CD4-positive, alpha-beta T cell treated with Interleukin-17A for 1 hour (primary cell): ENCODE data around the gene FAM53B.

ENCODE experiments used
- DNase-seq: peaks from one replicate; pipeline ENCODE4 v3.0.0-alpha.2; 2020

Gene FAM53B

DNA sequence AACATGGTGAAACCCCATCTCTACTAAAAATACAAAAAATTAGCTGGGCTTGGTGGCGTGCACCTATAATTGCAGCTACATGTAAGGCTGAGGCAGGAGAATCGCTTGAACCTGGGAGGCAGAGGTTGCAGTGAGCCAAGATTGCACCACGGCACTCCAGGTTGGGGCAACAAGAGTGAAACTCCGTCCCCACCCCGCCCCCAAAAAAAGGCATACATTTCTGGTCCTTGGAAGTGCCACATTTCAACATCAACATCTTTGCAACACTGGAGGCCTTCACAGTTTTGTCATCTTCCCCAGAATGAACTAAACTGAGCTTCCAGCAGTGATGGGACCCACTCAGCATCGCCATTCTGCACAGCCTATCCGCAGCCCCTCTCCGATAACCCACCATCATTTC, 36.6 kb downstream of the FAM53B start:
- DNase-seq, result no peak

DNA sequence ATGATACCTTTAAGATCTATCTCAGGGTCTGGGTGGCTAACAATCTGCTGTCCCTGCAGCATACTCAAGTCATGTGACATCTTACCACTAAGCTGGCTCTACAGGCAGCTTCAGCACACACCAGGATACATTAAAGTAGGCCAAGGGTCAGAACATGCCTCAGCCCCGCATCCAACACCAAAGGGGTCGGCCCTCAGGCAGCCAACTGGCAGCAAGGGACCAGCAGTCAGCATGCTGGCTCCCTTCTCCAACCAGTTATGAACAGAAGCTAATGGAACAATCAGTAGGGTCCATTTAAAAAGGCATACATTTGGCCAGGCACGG, 37.1 kb downstream of the FAM53B start:
- no peak for DNase-seq

DNA sequence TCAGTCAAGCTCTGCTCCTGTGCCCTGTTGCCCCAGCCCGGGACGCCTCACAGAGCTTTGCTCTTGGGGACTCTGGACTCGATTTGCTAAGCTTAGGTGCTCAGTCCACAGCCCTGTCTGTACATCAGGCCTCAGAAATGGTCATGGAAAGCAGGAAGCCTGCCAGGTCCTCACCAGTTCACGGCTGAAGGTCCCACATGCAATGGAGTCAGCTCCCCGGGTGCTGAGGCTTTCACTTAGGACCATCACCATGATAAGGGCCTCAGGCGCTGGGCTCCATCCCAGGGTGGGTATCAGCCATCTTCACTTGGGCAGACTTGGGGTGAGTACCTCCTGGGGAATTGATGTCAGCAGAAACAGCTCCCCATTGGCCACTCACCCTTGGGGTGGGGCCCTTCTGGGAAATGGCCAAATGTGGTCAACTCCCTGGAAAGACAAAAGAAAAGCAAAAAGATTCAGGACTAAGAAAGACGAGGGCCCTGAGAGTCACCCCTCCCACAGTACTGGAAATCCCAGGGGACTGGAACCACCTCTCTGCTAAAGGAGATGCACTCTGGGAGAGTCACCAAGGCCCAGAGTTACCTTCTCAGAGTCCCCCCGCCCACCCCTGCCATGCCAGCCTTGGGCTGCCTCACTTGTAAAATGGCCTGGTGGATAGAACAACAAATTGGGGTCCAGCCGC, 37.6 kb downstream of the FAM53B start:
- no peak for DNase-seq

GRCh38 chr10:124705817-124706461, 38.2 kb downstream of the FAM53B start:
- no peak for DNase-seq

GRCh38 chr10:124705381-124705740, 38.8 kb downstream of the FAM53B start:
- no peak for DNase-seq

DNA sequence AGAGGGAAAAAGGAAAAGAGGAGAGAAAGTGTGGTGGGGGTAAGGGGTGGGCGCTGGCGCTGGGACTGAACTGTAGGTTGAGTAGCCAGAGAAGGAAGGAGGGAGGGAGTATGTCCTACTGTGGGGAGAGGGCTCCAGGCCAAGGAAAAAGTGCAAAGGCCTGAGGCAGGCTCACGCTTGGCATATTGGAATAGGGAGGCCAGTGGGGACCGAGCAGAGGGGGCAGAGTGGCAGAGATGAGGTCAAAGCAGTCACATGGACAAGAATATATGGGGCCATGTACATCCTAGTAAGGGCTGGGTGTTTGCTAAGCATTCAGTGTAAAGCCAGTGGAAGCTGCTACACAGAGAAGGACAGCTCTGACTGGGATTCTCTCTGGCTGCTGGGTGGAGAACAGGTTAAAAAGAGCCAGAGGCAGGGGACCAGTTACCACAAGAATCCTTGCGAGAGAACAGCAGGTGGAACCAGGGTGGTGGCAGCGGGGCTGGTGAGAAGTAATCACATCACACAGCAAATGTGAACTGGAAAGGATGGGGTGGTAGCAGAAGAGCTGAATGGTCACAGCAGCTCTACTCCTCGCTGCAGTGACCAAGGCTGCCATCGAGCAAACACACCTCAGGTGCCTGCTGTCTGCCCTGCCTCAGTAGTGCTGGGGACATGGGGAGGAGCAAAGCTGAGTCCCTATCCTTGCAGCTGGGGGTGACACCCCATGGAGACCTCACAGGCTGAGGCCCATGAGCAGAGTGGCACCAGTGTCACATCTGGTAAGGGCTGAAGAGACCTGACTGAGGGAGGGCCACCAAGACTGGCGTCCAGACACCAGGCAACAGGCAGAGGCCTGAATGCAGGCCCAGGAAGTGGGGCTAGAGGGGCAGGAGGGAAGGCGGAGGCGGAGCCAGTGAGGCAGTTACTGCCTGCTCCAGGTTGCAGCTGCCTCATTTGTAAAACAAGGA, 39.5 kb downstream of the FAM53B start:
- DNase-seq, result no peak

DNA sequence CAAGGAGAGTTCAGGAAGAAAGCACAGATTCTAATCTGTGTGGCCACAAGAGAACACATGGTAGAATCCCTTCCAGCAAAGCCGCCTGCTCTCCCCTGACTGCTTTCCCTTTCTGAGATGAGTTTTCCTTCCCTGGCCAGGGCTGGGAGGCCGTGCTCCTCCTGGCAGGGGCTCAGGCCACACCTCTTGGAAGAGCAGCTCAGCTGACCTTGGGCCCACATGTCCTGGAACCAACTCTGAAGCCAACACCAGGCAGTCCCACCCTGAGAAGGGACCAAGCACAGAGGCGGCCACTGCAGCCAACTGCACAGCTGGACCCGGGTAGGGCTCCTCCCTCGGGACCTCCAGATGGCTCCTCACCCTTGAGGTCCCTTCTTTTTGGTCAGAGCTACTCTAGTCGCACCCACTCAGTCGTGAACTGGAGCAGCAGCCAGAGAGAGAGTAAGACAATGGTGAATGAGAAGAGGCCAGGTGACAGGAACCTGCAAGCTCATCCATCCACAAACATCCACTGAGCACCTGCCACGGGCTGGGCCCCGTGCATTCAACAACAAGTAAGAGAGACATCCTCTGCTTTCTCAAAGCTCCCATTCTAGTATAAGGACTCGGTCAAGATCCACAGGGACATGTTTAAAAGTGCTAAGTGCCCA, 40.3 kb downstream of the FAM53B start:
- no peak for DNase-seq

DNA sequence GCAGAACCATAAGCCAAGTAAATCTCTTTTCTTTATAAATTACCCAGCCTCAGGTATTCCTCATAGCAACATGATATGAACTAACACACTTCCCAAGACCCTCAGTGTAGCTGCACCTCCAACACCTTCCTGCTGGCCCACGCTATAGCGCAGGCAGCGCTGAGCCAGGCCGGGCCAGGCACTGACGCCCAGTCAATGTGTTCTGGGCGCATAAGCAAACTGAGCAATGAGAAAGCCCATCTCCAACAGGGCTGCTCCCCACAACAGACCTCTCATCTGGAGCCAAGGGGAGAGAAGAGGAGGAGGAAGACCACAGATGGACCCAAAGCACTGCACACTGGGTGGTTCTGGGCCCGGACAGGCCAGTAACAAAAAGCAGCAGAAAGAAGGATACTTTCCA, 40.8 kb downstream of the FAM53B start:
- DNase-seq, result no peak

DNA sequence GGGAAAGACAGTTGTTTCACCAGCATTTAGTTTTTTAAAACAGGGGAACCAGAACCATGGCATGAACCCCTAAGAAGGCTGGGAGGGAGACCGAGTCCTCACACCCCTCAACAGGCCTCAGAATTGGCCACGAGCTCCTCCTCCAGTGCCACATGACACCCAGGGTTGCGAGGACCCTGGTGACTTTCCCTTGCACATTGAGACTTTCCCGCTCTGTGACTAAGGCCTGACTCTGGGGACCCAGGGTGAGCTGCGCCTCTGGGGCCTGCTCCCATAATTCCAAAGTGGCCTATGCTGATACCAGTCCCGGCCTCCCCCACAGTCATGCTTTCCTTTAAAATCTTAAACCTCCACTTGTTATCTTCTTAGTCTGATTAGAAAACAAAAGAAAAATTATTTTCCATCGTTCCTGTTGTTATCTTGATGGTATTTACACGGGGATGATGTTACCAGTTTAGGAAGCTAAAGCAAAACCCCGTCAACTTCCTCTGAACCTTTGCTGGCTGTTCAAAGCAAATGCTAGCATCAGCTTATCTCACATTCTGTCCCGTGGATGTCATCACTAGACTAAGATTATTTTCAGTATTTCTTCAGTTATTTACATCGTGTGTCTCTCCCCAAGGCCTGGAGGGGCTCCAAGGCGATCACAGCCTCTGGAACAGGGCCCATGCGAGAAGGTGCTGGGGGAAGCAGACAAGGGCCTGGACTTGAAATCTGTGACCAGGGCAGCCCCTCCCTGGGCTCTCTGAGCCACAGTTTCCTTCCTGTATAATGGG, 42.1 kb downstream of the FAM53B start:
- peak; percentile 63 for DNase-seq

- DNase-seq, result no peak
Observed at GRCh38 chr10:124701435-124701834, 42.7 kb downstream of the FAM53B start.

DNA sequence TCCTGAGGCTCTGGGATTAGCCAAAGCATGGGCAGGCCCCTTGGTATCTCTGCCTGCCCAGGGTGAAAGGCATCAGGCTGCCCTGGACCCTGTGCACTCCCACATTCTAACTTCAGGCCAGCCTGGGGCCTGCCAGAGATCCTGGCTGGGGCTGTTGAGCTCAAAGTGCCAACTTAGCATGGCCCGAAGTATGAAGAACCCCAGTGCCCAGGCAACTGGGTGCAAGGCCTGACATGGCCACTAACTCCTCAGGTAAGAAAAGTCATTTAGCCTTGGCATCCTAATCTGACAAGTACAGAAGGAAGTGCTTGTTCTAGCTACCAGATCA, 43.2 kb downstream of the FAM53B start:
- no peak for DNase-seq

DNA sequence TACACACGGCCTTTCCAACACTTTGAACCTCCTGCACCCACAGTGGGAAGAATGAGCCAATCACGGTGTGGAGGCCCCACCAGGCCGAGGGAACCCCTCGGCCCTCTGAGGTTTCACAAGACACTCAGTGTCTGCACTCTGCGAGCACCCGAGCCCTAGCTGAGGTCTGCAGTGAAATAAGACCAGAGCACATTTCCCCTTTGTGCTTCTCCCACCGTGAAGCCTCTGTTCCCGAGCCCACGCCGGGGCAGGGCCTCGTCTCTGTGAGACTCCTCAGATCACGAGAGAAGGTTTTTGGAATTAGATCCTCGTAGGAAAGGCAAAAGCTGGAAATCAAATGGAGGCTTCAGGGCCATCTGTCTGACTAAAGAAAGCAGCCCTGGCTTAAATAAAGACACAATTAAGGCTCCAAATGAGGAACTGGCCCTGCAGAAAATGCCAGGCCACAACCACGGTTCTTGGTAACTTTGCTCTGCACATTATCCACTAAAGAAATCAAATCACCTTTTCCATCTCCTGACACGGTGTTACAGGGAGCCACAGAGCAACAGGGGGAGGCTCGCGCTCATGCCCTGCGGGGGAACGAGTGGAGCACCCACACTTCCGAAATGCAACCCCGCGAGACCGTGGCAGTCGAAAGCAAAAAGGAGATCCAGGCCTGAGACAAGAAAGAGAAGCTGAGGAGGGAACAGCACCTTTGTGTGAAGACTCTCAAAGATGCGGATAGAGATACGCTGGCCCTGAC, 43.7 kb downstream of the FAM53B start:
- no peak for DNase-seq

- no peak for DNase-seq
Observed at GRCh38 chr10:124699471-124700292, 44.5 kb downstream of the FAM53B start.

GRCh38 chr10:124698545-124699469, 45.4 kb downstream of the FAM53B start:
- DNase-seq, result no peak

GRCh38 chr10:124697837-124698544, 46.2 kb downstream of the FAM53B start:
- DNase-seq, result peak; percentile 72

GRCh38 chr10:124697443-124697836, 46.7 kb downstream of the FAM53B start:
- no peak for DNase-seq

DNA sequence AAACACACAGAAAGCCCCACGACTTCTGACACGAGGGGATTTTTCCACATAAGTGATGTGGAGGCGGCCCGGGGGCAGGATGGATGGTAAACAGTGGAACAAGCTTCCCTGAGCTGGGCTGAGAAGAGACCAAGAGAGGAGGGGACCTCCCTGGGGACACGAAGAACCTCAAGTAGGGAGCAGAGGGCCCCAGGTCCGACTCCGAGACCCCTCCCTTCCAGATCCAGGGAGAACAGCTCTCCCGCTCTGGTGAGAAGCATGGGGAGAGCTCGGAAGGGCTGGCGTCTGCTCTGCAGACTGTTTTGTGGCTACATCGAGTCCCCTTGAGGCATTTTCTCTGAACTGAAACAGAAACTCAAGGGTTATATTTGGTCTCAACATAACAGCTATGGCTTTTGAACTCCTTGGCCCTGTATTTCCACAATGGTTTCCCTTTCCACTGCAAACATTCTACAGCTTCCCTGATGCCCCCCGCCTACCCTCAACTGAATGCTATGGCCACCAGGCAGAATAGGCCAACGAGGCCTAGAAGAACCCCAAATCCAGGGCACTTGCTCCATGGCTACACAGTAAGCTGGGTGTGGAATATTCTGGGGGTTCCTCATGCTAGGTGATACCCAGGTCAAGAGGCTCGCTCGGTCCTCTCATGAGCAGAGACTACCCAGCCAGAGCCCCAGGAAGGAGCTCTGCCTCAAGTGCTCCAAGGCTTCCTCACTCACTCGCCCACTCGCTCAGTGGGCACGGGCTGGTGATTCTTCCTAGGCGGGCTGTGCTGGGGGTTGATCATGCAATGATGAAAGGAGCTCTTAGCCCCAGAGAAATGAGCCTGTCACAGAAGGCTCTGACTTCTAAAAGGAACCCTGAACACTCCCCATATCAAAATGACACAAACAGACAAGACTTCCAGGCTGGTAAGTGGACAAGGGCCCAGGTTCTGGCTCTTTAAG, 47.5 kb downstream of the FAM53B start:
- DNase-seq, result peak; percentile 69

DNA sequence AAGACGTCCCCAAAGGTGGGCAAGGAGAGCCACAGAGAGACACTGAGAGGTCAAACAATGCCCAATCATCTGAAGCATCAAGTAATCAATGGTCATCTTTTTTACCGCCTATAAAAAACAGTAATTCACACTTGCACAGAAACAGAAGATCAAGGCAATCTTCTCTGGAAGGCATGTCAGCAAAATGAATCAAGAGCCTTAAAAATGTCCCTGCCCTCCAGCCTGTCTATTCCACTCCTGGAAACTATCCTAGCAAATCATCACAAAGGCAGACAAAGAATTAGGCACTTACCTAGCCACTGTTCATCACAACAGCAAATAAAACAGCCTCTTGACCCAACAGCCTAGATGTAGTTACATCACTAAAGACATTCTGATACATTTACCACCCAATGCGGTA, 48.9 kb downstream of the FAM53B start:
- no peak for DNase-seq
